Ishikawa (cell line): ENCODE data around the gene MGAT3.

Source experiments
- CEBPB ChIP-seq: IDR thresholded peaks from 2 replicates; pipeline ENCODE4 v1.6.1; 2012
- NFIC ChIP-seq: IDR thresholded peaks from 2 replicates; pipeline ENCODE4 v1.6.1; 2012

DNA sequence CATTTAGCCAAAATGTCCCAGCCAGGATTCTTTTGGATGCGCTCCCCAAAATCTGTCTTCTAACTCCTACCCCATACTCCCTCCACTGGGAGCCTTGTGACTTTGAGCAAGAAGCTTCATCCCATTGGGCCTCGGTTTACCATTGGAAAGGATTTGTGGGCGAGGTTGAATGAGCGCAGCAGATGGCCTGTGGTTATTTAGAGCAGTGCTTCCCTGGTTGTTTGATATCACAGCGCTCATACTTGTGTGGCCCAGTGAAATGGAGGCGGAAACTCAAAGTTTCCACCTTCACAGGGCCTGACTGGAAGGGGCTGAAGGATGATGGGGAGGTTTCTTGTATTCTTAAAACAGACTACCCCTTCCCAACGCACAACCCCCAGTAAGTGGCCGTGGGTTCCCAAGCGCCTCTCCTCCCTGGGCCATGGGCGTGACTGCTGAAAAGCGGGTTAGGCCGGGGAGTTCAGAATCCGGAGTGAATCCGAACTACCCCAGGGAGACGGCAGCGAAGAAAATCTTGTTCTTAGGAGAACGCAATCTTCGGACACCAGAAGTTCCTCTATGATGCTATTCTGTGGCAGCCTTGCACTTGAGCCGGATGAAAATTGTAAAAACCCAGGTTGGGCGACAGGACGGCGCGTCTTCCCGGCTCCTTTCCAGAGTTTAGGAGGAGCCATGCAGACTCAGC is 62.3 kb downstream of the MGAT3 start:
- TF ChIP-seq CEBPB (no peak), NFIC (no peak)
